ENCODE results near the gene EGR4.

DNA sequence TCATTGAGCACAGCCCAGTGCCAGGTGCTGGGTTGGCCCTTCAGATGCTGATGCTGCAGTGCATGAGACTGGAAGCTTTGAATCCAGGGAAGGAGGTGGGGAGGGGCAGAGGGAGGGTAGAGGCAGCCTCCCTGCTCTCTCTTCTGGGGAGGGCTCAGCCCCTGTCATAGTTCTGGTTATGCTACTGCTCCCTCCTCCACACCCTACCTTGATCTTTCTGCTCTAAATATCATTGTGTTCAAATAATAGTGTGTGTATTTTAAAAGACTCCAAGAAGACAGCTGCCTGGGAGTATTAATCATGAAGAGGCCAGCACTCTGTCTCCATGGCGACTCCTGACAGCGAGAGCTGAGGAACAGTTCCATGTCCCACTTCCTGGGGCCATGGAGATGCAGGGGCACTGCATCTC is 3.8 kb upstream of the EGR4 start:
- TF ChIP-seq, protein P1, sequence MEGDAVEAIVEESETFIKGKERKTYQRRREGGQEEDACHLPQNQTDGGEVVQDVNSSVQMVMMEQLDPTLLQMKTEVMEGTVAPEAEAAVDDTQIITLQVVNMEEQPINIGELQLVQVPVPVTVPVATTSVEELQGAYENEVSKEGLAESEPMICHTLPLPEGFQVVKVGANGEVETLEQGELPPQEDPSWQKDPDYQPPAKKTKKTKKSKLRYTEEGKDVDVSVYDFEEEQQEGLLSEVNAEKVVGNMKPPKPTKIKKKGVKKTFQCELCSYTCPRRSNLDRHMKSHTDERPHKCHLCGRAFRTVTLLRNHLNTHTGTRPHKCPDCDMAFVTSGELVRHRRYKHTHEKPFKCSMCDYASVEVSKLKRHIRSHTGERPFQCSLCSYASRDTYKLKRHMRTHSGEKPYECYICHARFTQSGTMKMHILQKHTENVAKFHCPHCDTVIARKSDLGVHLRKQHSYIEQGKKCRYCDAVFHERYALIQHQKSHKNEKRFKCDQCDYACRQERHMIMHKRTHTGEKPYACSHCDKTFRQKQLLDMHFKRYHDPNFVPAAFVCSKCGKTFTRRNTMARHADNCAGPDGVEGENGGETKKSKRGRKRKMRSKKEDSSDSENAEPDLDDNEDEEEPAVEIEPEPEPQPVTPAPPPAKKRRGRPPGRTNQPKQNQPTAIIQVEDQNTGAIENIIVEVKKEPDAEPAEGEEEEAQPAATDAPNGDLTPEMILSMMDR (IDR thresholded peaks at IDR 0.05): no peak
- no peak for TF ChIP-seq POLR2A (IDR thresholded peaks at IDR 0.05)

All from right lobe of liver (tissue), 4 donors.